ENCODE results near the gene RPP38. TPM values are rescaled to one million over a fixed set of nuclear protein-coding genes. Genes with fewer than 3 reads are reported as not detected.

RPP38 gene
- total and polyA plus RNA-seq, 12 donors, result 11.1 to 24.9 (median 13.6) TPM

- no peak overlapping the region for H3K27ac ChIP-seq
- no peaks in the 10 kb centered on the region for H3K9me3 ChIP-seq (replicated peaks in 1 of 3)
- 85 to 93% (median 92%) methylated on average over 9 of the region's 9 CpGs for WGBS, 4 donors
- intact Hi-C loops (cut with DNase I), result no loop called here
- TF ChIP-seq, protein P1, sequence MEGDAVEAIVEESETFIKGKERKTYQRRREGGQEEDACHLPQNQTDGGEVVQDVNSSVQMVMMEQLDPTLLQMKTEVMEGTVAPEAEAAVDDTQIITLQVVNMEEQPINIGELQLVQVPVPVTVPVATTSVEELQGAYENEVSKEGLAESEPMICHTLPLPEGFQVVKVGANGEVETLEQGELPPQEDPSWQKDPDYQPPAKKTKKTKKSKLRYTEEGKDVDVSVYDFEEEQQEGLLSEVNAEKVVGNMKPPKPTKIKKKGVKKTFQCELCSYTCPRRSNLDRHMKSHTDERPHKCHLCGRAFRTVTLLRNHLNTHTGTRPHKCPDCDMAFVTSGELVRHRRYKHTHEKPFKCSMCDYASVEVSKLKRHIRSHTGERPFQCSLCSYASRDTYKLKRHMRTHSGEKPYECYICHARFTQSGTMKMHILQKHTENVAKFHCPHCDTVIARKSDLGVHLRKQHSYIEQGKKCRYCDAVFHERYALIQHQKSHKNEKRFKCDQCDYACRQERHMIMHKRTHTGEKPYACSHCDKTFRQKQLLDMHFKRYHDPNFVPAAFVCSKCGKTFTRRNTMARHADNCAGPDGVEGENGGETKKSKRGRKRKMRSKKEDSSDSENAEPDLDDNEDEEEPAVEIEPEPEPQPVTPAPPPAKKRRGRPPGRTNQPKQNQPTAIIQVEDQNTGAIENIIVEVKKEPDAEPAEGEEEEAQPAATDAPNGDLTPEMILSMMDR (IDR thresholded peaks at IDR 0.05), result no peak
- TF ChIP-seq POLR2A (IDR thresholded peaks at IDR 0.05), result no peak
- no peak for DNase-seq
- H3K4me1 ChIP-seq (replicated peaks in 1 of 2), result no peaks in the 10 kb centered on the region
- H3K27me3 ChIP-seq, result no peaks in the 10 kb centered on the region
- H3K4me3 ChIP-seq, result no peak overlapping the region
- H3K36me3 ChIP-seq (replicated peaks in 1 of 2), result peaks cover 0 to 4% of the 10 kb centered on the region in 2 donors
Observed at GRCh38 chr10:15122477-15123030, 25.4 kb downstream of the RPP38 start.

DNA sequence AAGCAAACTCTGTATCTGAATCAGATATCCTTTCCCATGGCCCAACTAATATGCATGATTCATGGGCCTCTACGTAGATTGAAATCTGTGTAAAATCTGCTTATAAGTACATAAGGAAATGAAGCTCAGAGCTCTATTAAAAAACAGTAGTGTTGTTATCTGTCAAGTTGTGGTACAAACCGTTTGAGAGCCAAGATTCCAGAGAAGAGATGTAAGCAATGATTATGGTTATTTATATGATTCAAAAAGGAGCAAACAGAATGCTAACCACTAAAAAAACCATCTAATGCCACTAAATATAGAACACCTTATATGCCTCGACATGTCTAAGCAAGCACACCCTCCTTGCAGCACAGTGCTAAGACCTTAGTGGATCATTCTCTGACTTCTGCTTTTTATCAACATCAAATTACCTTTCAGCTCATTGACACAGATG lies 26.6 kb downstream of the RPP38 start:
- Histone ChIP-seq H3K27me3 (no peaks in the 10 kb centered on the region), H3K27ac (no peak overlapping the region), H3K9me3 (replicated peaks in 1 of 3) (no peaks in the 10 kb centered on the region), H3K4me1 (replicated peaks in 1 of 2) (no peaks in the 10 kb centered on the region), H3K4me3 (no peak overlapping the region), H3K36me3 (replicated peaks in 1 of 2) (peaks cover 0 to 4% of the 10 kb centered on the region in 2 donors)
- no peak for TF ChIP-seq POLR2A (IDR thresholded peaks at IDR 0.05)
- TF ChIP-seq, protein P1 (IDR thresholded peaks at IDR 0.05), result no peak
- intact Hi-C loops (cut with DNase I), result no loop called here
- WGBS, 4 donors, result 69 to 75% (median 73%) methylated on average over 3 of the region's 3 CpGs
- DNase-seq, result no peak

- Histone ChIP-seq H3K36me3 (replicated peaks in 1 of 2) (peaks cover 0 to 4% of the 10 kb centered on the region in 2 donors), H3K9me3 (replicated peaks in 1 of 3) (no peaks in the 10 kb centered on the region), H3K27me3 (no peaks in the 10 kb centered on the region), H3K27ac (no peak overlapping the region), H3K4me1 (replicated peaks in 1 of 2) (no peaks in the 10 kb centered on the region), H3K4me3 (no peak overlapping the region)
- no peak for DNase-seq
- no peak for TF ChIP-seq POLR2A (IDR thresholded peaks at IDR 0.05)
- TF ChIP-seq, protein P1 (IDR thresholded peaks at IDR 0.05), result no peak
- intact Hi-C loops (cut with DNase I), result no loop called here
- 93 to 99% (median 96%) methylated on average over 9 of the region's 9 CpGs for WGBS, 4 donors
Observed at GRCh38 chr10:15124190-15124589, 27.0 kb downstream of the RPP38 start.

- H3K9me3 ChIP-seq (replicated peaks in 1 of 3), result no peaks in the 10 kb centered on the region
- no peak for DNase-seq
- no peak for TF ChIP-seq POLR2A (IDR thresholded peaks at IDR 0.05)
- TF ChIP-seq, protein P1 (IDR thresholded peaks at IDR 0.05), result no peak
- no peak overlapping the region for H3K27ac ChIP-seq
- WGBS, 4 donors, result 82 to 92% (median 90%) methylated on average over 3 of the region's 3 CpGs
- H3K4me3 ChIP-seq, result no peak overlapping the region
- H3K27me3 ChIP-seq, result no peaks in the 10 kb centered on the region
- H3K4me1 ChIP-seq (replicated peaks in 1 of 2), result no peaks in the 10 kb centered on the region
- intact Hi-C loops (cut with DNase I), result no loop called here
- H3K36me3 ChIP-seq (replicated peaks in 1 of 2), result peaks cover 0 to 2% of the 10 kb centered on the region in 2 donors
Observed at GRCh38 chr10:15124908-15125307, 27.8 kb downstream of the RPP38 start.
